ENCODE data around the gene EMB.
"Not testable (repeated sequence)": the region's sequence is repeated elsewhere in the genome, so short reads cannot be mapped to it uniquely, and the experiment has no call there.

- not testable (repeated sequence) for TF ChIP-seq REST (IDR thresholded peaks at IDR 0.05; ENCODE audit: unreplicated experiment); EZH2phosphoT487 (IDR thresholded peaks at IDR 0.05; ENCODE audit: unreplicated experiment); EZH2 (IDR thresholded peaks at IDR 0.05; ENCODE audit: low read depth, unreplicated experiment); POLR2AphosphoS5 (IDR thresholded peaks at IDR 0.05; ENCODE audit: low read depth); JUNB (IDR thresholded peaks at IDR 0.05; ENCODE audit: unreplicated experiment); CREB1 (CRISPR knock-in tag; IDR thresholded peaks at IDR 0.05; ENCODE audit: low read depth); ZNF114 (CRISPR knock-in tag; IDR thresholded peaks at IDR 0.05); ETS1 (IDR thresholded peaks at IDR 0.05); NANOG (IDR thresholded peaks at IDR 0.05; ENCODE audit: borderline replicate concordance); ZNF331 (CRISPR knock-in tag; IDR thresholded peaks at IDR 0.05; ENCODE audit: low read depth); STAT1 (IDR thresholded peaks at IDR 0.05; ENCODE audit: unreplicated experiment)
- TF ChIP-seq, protein P1, sequence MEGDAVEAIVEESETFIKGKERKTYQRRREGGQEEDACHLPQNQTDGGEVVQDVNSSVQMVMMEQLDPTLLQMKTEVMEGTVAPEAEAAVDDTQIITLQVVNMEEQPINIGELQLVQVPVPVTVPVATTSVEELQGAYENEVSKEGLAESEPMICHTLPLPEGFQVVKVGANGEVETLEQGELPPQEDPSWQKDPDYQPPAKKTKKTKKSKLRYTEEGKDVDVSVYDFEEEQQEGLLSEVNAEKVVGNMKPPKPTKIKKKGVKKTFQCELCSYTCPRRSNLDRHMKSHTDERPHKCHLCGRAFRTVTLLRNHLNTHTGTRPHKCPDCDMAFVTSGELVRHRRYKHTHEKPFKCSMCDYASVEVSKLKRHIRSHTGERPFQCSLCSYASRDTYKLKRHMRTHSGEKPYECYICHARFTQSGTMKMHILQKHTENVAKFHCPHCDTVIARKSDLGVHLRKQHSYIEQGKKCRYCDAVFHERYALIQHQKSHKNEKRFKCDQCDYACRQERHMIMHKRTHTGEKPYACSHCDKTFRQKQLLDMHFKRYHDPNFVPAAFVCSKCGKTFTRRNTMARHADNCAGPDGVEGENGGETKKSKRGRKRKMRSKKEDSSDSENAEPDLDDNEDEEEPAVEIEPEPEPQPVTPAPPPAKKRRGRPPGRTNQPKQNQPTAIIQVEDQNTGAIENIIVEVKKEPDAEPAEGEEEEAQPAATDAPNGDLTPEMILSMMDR (conservative IDR thresholded peaks at IDR 0.05; ENCODE audit: low read depth in 2 of 2), result not testable (repeated sequence)
- TF ChIP-seq, protein P2, sequence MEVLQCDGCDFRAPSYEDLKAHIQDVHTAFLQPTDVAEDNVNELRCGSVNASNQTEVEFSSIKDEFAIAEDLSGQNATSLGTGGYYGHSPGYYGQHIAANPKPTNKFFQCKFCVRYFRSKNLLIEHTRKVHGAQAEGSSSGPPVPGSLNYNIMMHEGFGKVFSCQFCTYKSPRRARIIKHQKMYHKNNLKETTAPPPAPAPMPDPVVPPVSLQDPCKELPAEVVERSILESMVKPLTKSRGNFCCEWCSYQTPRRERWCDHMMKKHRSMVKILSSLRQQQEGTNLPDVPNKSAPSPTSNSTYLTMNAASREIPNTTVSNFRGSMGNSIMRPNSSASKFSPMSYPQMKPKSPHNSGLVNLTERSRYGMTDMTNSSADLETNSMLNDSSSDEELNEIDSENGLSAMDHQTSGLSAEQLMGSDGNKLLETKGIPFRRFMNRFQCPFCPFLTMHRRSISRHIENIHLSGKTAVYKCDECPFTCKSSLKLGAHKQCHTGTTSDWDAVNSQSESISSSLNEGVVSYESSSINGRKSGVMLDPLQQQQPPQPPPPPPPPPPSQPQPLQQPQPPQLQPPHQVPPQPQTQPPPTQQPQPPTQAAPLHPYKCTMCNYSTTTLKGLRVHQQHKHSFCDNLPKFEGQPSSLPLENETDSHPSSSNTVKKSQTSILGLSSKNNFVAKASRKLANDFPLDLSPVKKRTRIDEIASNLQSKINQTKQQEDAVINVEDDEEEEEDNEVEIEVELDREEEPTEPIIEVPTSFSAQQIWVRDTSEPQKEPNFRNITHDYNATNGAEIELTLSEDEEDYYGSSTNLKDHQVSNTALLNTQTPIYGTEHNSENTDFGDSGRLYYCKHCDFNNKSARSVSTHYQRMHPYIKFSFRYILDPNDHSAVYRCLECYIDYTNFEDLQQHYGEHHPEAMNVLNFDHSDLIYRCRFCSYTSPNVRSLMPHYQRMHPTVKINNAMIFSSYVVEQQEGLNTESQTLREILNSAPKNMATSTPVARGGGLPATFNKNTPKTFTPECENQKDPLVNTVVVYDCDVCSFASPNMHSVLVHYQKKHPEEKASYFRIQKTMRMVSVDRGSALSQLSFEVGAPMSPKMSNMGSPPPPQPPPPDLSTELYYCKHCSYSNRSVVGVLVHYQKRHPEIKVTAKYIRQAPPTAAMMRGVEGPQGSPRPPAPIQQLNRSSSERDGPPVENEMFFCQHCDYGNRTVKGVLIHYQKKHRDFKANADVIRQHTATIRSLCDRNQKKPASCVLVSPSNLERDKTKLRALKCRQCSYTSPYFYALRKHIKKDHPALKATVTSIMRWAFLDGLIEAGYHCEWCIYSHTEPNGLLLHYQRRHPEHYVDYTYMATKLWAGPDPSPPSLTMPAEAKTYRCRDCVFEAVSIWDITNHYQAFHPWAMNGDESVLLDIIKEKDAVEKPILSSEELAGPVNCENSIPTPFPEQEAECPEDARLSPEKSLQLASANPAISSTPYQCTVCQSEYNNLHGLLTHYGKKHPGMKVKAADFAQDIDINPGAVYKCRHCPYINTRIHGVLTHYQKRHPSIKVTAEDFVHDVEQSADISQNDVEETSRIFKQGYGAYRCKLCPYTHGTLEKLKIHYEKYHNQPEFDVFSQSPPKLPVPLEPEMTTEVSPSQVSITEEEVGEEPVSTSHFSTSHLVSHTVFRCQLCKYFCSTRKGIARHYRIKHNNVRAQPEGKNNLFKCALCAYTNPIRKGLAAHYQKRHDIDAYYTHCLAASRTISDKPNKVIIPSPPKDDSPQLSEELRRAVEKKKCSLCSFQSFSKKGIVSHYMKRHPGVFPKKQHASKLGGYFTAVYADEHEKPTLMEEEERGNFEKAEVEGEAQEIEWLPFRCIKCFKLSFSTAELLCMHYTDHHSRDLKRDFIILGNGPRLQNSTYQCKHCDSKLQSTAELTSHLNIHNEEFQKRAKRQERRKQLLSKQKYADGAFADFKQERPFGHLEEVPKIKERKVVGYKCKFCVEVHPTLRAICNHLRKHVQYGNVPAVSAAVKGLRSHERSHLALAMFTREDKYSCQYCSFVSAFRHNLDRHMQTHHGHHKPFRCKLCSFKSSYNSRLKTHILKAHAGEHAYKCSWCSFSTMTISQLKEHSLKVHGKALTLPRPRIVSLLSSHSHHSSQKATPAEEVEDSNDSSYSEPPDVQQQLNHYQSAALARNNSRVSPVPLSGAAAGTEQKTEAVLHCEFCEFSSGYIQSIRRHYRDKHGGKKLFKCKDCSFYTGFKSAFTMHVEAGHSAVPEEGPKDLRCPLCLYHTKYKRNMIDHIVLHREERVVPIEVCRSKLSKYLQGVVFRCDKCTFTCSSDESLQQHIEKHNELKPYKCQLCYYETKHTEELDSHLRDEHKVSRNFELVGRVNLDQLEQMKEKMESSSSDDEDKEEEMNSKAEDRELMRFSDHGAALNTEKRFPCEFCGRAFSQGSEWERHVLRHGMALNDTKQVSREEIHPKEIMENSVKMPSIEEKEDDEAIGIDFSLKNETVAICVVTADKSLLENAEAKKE (CRISPR knock-in tag; IDR thresholded peaks at IDR 0.05), result not testable (repeated sequence)
Measured at GRCh38 chr5:50462579-50462978, 21.5 kb upstream of the EMB start.
